ENCODE measurements around the gene EML3. TPM values are rescaled to one million over a fixed set of nuclear protein-coding genes. Genes with fewer than 3 reads are reported as not detected.
A peak's percentile ranks its signal among the peaks of the same experiment; 100 is the strongest.

The EML3 gene
- polyA plus RNA-seq, 2 of the 4 experiments (the other 2 are of a cell fraction): 15.2 to 27.2 TPM

GRCh38 chr11:62555464-62556107 is 57.0 kb downstream of the EML3 start:
- WGBS (ENCODE audit: missing lambda C conversion rate): 53% methylated on average over 4 of the region's 4 CpGs
- Histone ChIP-seq H3K4me1 (peaks cover 90% of the 10 kb centered on the region), H3K9me3 (no peaks in the 10 kb centered on the region), H3K27ac (peak overlapping the region; percentile 90 to 94), H3K4me3 (no peak overlapping the region; the same call in 2 of the 3 replicates), H3K4me2 (peak overlapping the region; percentile 86)
- no peak for TF ChIP-seq HOXA7 (CRISPR knock-in tag; IDR thresholded peaks at IDR 0.05)
- TF ChIP-seq EHF (CRISPR knock-in tag; IDR thresholded peaks at IDR 0.05): no peak
- TF ChIP-seq TP53 (CRISPR knock-in tag; IDR thresholded peaks at IDR 0.05): no peak
- no peak for TF ChIP-seq MYC (IDR thresholded peaks at IDR 0.05; ENCODE audit: borderline replicate concordance, low read length)
- TF ChIP-seq CBX2 (IDR thresholded peaks at IDR 0.05; ENCODE audit: borderline replicate concordance, low read depth): no peak
- TF ChIP-seq EP300 (IDR thresholded peaks at IDR 0.05): no peak
- TF ChIP-seq FOSB (CRISPR knock-in tag; IDR thresholded peaks at IDR 0.05): no peak
- TF ChIP-seq REST (IDR thresholded peaks at IDR 0.05): no peak
- no peak for TF ChIP-seq TFCP2L1 (CRISPR knock-in tag; IDR thresholded peaks at IDR 0.05)
- no peak for TF ChIP-seq HOXB13 (CRISPR knock-in tag; IDR thresholded peaks at IDR 0.05; ENCODE audit: low read depth)
- TF ChIP-seq RAD21 (conservative IDR thresholded peaks at IDR 0.05 in 1 of 2, IDR thresholded peaks at IDR 0.05 in 1 of 2): no peak
- TF ChIP-seq RARB (CRISPR knock-in tag; IDR thresholded peaks at IDR 0.05): no peak
- no peak for TF ChIP-seq KDM1A (IDR thresholded peaks at IDR 0.05; ENCODE audit: low read depth)
- TF ChIP-seq SREBF2 (IDR thresholded peaks at IDR 0.05): no peak
- no peak for TF ChIP-seq ZSCAN20 (CRISPR knock-in tag; IDR thresholded peaks at IDR 0.05)
- no peak for TF ChIP-seq CEBPB (IDR thresholded peaks at IDR 0.05)
- no peak for TF ChIP-seq POLR2A (IDR thresholded peaks at IDR 0.05; ENCODE audit: low read length)
- DNase-seq (ENCODE audit: low read depth in 1 of 2, low spot score in 1 of 2) (peak in 1 of 2 experiments; percentile 26), ATAC-seq (no peak), FAIRE-seq (no peak)
- ChIA-PET CTCF (interaction anchor here (0.9 to 12.6 kb wide), 5 partner anchors 10 to 161 kb away, joined by 3 to 296 read pairs (median 46); partner anchors contain the start of genes AHNAK and SCGB1A1), POLR2A (interaction anchor here (1.1 to 4.1 kb wide), 3 partner anchors 9 to 36 kb away, joined by 3 to 31 read pairs (median 9); partner anchors contain the start of genes AHNAK, EEF1G and TUT1)

GRCh38 chr11:62554387-62555167 is 58.0 kb downstream of the EML3 start:
- no peak for ATAC-seq

More at GRCh38 chr11:62554387-62555167, 58.0 kb downstream of the EML3 start:
- TF ChIP-seq MAFK (IDR thresholded peaks at IDR 0.05; ENCODE audit: partially characterized antibody) (peak; percentile 51), ESRRA (IDR thresholded peaks at IDR 0.05; ENCODE audit: borderline replicate concordance, low read length) (no peak)
- Histone ChIP-seq H3K4me2 (peak overlapping the region; percentile 86), H3K4me3 (peak overlapping the region; percentile 22; the same call in 1 of the 3 replicates), H3K4me1 (peaks cover 83% of the 10 kb centered on the region), H3K27ac (peak overlapping the region; percentile 90 to 94), H3K9me3 (no peaks in the 10 kb centered on the region)
- DNase-seq (ENCODE audit: low read depth in 1 of 2, low spot score in 1 of 2) (no peak), FAIRE-seq (no peak)
- 76% methylated on average over 7 of the region's 7 CpGs for WGBS (ENCODE audit: missing lambda C conversion rate)
- ChIA-PET CTCF (interaction anchor here (0.9 to 12.6 kb wide), 11 partner anchors 9 to 160 kb away, joined by 3 to 296 read pairs (median 5); partner anchors contain the start of genes AHNAK, SCGB1A1 and TUT1), POLR2A (interaction anchor here (0.7 to 4.1 kb wide), 4 partner anchors 37 to 199 kb away, joined by 3 to 31 read pairs (median 5); partner anchors contain the start of genes HNRNPUL2, TUT1 and ZBTB3)

All from A549 (cell line).